ENCODE data around the gene BMERB1. TPM values are rescaled to one million over a fixed set of nuclear protein-coding genes. Genes with fewer than 3 reads are reported as not detected.

BMERB1 gene
- polyA plus RNA-seq, 1 donor (not counting 4 experiments of a cell fraction or from before 2014, with no cell fraction given) = 7.8 TPM

- Histone ChIP-seq H3K27me3 (ENCODE audit: control insufficient read depth, extremely low read depth, insufficient read depth, low read length) (no peaks in the 10 kb centered on the region), H3K79me2 (ENCODE audit: control insufficient read depth, insufficient read depth, low read length) (no peaks in the 10 kb centered on the region), H3K4me1 (ENCODE audit: control insufficient read depth, extremely low read depth, insufficient read depth, low read length) (no peaks in the 10 kb centered on the region), H3K9me3 (ENCODE audit: control insufficient read depth, low read depth, low read length) (no peaks in the 10 kb centered on the region), H4K20me1 (ENCODE audit: control insufficient read depth, extremely low read depth, insufficient read depth, low read length) (no peaks in the 10 kb centered on the region), H2AFZ (ENCODE audit: control insufficient read depth, low read length) (no peak overlapping the region), H3K27ac (ENCODE audit: control insufficient read depth, insufficient read depth, low read length) (no peak overlapping the region), H3K4me2 (ENCODE audit: control insufficient read depth, extremely low read depth, insufficient read depth, low read depth, low read length) (no peak overlapping the region), H3K4me3 (ENCODE audit: control insufficient read depth in 2 of 3, extremely low read depth in 1 of 3, insufficient read depth in 2 of 3, low read depth in 1 of 3, low read length in 3 of 3) (no peak overlapping the region), H3K9ac (ENCODE audit: control insufficient read depth, extremely low read depth, insufficient read depth, low read length) (no peak overlapping the region), H3K9me1 (ENCODE audit: control insufficient read depth, extremely low read depth, insufficient read depth, low read length) (no peaks in the 10 kb centered on the region), H3K36me3 (ENCODE audit: control insufficient read depth in 2 of 2, extremely low read depth in 1 of 2, insufficient read depth in 2 of 2, low read length in 2 of 2) (no peaks in the 10 kb centered on the region)
- DNase-seq (ENCODE audit: low read depth, low spot score) (no peak), FAIRE-seq (no peak)
- TF ChIP-seq EZH2 (IDR thresholded peaks at IDR 0.05; ENCODE audit: low read length) = no peak
- no peak for TF ChIP-seq CTCF (optimal IDR thresholded peaks at IDR 0.05 in 1 of 3, IDR thresholded peaks at IDR 0.05 in 1 of 3, conservative IDR thresholded peaks at IDR 0.05 in 1 of 3; ENCODE audit: extremely low read depth in 1 of 3, insufficient read depth in 2 of 3, low read length in 3 of 3)
- dilution Hi-C loops (cut with MboI; ENCODE audit: extremely low pct_ligation_motif_present, low sequenced_read_pairs) = no loop called here
Observed at GRCh38 chr16:15443753-15444152, 9.4 kb downstream of the BMERB1 start.

- H3K79me2 ChIP-seq (ENCODE audit: control insufficient read depth, insufficient read depth, low read length) = no peaks in the 10 kb centered on the region
- H3K27ac ChIP-seq (ENCODE audit: control insufficient read depth, insufficient read depth, low read length) = no peak overlapping the region
- no peaks in the 10 kb centered on the region for H4K20me1 ChIP-seq (ENCODE audit: control insufficient read depth, extremely low read depth, insufficient read depth, low read length)
- dilution Hi-C loops (cut with MboI; ENCODE audit: extremely low pct_ligation_motif_present, low sequenced_read_pairs) = no loop called here
- H3K9me3 ChIP-seq (ENCODE audit: control insufficient read depth, low read depth, low read length) = no peaks in the 10 kb centered on the region
- no peaks in the 10 kb centered on the region for H3K9me1 ChIP-seq (ENCODE audit: control insufficient read depth, extremely low read depth, insufficient read depth, low read length)
- H3K4me1 ChIP-seq (ENCODE audit: control insufficient read depth, extremely low read depth, insufficient read depth, low read length) = no peaks in the 10 kb centered on the region
- TF ChIP-seq EZH2 (IDR thresholded peaks at IDR 0.05; ENCODE audit: low read length) (no peak), CTCF (optimal IDR thresholded peaks at IDR 0.05 in 1 of 3, IDR thresholded peaks at IDR 0.05 in 1 of 3, conservative IDR thresholded peaks at IDR 0.05 in 1 of 3; ENCODE audit: extremely low read depth in 1 of 3, insufficient read depth in 2 of 3, low read length in 3 of 3) (no peak)
- no peaks in the 10 kb centered on the region for H3K27me3 ChIP-seq (ENCODE audit: control insufficient read depth, extremely low read depth, insufficient read depth, low read length)
- DNase-seq (ENCODE audit: low read depth, low spot score) (no peak), FAIRE-seq (no peak)
- H3K4me2 ChIP-seq (ENCODE audit: control insufficient read depth, extremely low read depth, insufficient read depth, low read depth, low read length) = no peak overlapping the region
- H3K36me3 ChIP-seq (ENCODE audit: control insufficient read depth in 2 of 2, extremely low read depth in 1 of 2, insufficient read depth in 2 of 2, low read length in 2 of 2) = no peaks in the 10 kb centered on the region
- H3K9ac ChIP-seq (ENCODE audit: control insufficient read depth, extremely low read depth, insufficient read depth, low read length) = no peak overlapping the region
- no peak overlapping the region for H3K4me3 ChIP-seq (ENCODE audit: control insufficient read depth in 2 of 3, extremely low read depth in 1 of 3, insufficient read depth in 2 of 3, low read depth in 1 of 3, low read length in 3 of 3)
- H2AFZ ChIP-seq (ENCODE audit: control insufficient read depth, low read length) = no peak overlapping the region
Observed at GRCh38 chr16:15444264-15444663, 9.9 kb downstream of the BMERB1 start.

Measured in keratinocyte (primary cell).